SHP77 treated with DMSO at 0.1 percent for 48 hours (cell line): ENCODE data around the gene SLC38A11.
"Not testable (repeated sequence)": the region's sequence is repeated elsewhere in the genome, so short reads cannot be mapped to it uniquely, and the experiment has no call there.

Experiments used
- DNase-seq: peaks from one replicate; lab custom pipeline; 2025; lab: John Stamatoyannopoulos, UW

The SLC38A11 gene

GRCh38 chr2:164954954-164955701, at the start of gene SLC38A11:
Gene SLC38A11 (minus strand): TSS chr2:164955525. CDS start chr2:164955247, 278 bp downstream.
- no peak for DNase-seq

GRCh38 chr2:165003443-165004130, 48.3 kb upstream of the SLC38A11 start:
- DNase-seq, result no peak

- no peak for DNase-seq
Observed at GRCh38 chr2:165002638-165003037, 47.3 kb upstream of the SLC38A11 start.

GRCh38 chr2:164994664-164995299, 39.5 kb upstream of the SLC38A11 start:
- not testable (repeated sequence) for DNase-seq

GRCh38 chr2:164993287-164994016, 38.1 kb upstream of the SLC38A11 start:
- no peak for DNase-seq

- DNase-seq, result no peak
Observed at GRCh38 chr2:164992818-164993217, 37.5 kb upstream of the SLC38A11 start.

- DNase-seq, result not testable (repeated sequence)
Observed at GRCh38 chr2:164992093-164992454, 36.7 kb upstream of the SLC38A11 start.

- not testable (repeated sequence) for DNase-seq
Observed at GRCh38 chr2:164991361-164992092, 36.2 kb upstream of the SLC38A11 start.

GRCh38 chr2:164990953-164991352, 35.6 kb upstream of the SLC38A11 start:
- DNase-seq, result not testable (repeated sequence)

- DNase-seq, result not testable (repeated sequence)
Observed at GRCh38 chr2:164988805-164989204, 33.5 kb upstream of the SLC38A11 start.

GRCh38 chr2:164986027-164986426, 30.7 kb upstream of the SLC38A11 start:
- not testable (repeated sequence) for DNase-seq

- DNase-seq, result no peak
Observed at GRCh38 chr2:164984428-164984827, 29.1 kb upstream of the SLC38A11 start.

- no peak for DNase-seq
Observed at GRCh38 chr2:164981217-164981990, 26.1 kb upstream of the SLC38A11 start.

GRCh38 chr2:164980688-164981087, 25.4 kb upstream of the SLC38A11 start:
- DNase-seq, result not testable (repeated sequence)

GRCh38 chr2:164979113-164979512, 23.8 kb upstream of the SLC38A11 start:
- DNase-seq, result no peak

GRCh38 chr2:164976875-164977470, 21.6 kb upstream of the SLC38A11 start:
- DNase-seq, result not testable (repeated sequence)

- DNase-seq, result no peak
Observed at GRCh38 chr2:164976301-164976700, 21.0 kb upstream of the SLC38A11 start.

- DNase-seq, result no peak
Observed at GRCh38 chr2:164975891-164976290, 20.6 kb upstream of the SLC38A11 start.

- DNase-seq, result no peak
Observed at GRCh38 chr2:164974221-164974620, 18.9 kb upstream of the SLC38A11 start.

- no peak for DNase-seq
Observed at GRCh38 chr2:164972216-164972615, 16.9 kb upstream of the SLC38A11 start.
